GM12878 (cell line): Measurements from ENCODE around the gene CFAP53. TPM values are rescaled to one million over a fixed set of nuclear protein-coding genes. Genes with fewer than 3 reads are reported as not detected.

Source experiments
- ATAC-seq: fragments of 200-7000 bp; cut with Tn5 transposase; 3 replicates; pipeline ENCODE4 v1.9.1; 2020; ENCODE audit warnings: mild to moderate bottlenecking, moderate library complexity
- BruUV-seq: library from RNA; stranded (reverse); fragments of 400-500 nt; replicated peaks from 2 replicates; lab custom pipeline; 2021; lab: Mats Ljungman, UMichigan
- CTCF ChIA-PET: fragments of 300-600 bp; sonication (Branson Sonifier 250); formaldehyde crosslinking; extraction: SDS; loops from one replicate; lab custom pipeline; 2021; ENCODE audit warnings: inconsistent platforms; lab: Yijun Ruan, JAX
- POLR2A ChIA-PET: fragments of 350-600 bp; formaldehyde crosslinking; extraction: SDS; loops from one replicate; lab custom pipeline; 2021; ENCODE audit warnings: inconsistent platforms; lab: Charles Lee
- RAD21 ChIA-PET: fragments of 300-600 bp; sonication (Branson Sonifier 250); formaldehyde crosslinking; loops from one replicate; lab custom pipeline; 2023; ENCODE audit warnings: antibody characterized with exemption; ENCODE audit not compliant: unreplicated experiment; lab: Charles Lee
- SMC1A ChIA-PET: fragments of 300-600 bp; sonication (Branson Sonifier 250); formaldehyde crosslinking; loops from one replicate; lab custom pipeline; 2023; ENCODE audit not compliant: unreplicated experiment, uncharacterized antibody; lab: Charles Lee
- DNase-seq: peaks from one replicate; pipeline ENCODE4 v3.0.0-alpha.2; 2011; ENCODE audit warnings: low read depth, low spot score
- FAIRE-seq: peaks from 3 replicates; lab custom pipeline; 2011; peaks lifted over from hg19 to GRCh38; lab: Jason Lieb, UNC
- H2AFZ ChIP-seq: 2 replicates; pipeline ENCODE4 v1.6.0; 2011; ENCODE audit warnings: low read depth, low read length, control low read depth; ENCODE audit not compliant: control insufficient read depth
- H3K27ac ChIP-seq: 2 replicates; pipeline ENCODE4 v1.5.1; 2011; ENCODE audit warnings: control low read depth; ENCODE audit not compliant: control insufficient read depth, insufficient read depth
- H3K27me3 ChIP-seq, 2 experiments: replicated peaks in 1 of 2; 2 replicates each; pipeline versions ENCODE4 v1.6.0 to v1.6.1; 2011; ENCODE audit warnings: low read length in 1 of 2; ENCODE audit not compliant: control insufficient read depth in 2 of 2, insufficient read depth in 2 of 2
- H3K36me3 ChIP-seq, 2 experiments: 2 replicates each; pipeline ENCODE4 v1.5.1; 2011; ENCODE audit warnings: low read length in 1 of 2; ENCODE audit not compliant: control insufficient read depth in 2 of 2, insufficient read depth in 2 of 2
- H3K4me1 ChIP-seq: 2 replicates; pipeline ENCODE4 v1.6.1; 2011; ENCODE audit warnings: mild to moderate bottlenecking, low read length, moderate library complexity, mixed read lengths; ENCODE audit not compliant: control insufficient read depth, insufficient read depth
- H3K4me2 ChIP-seq: 2 replicates; pipeline ENCODE4 v1.6.0; 2011; ENCODE audit warnings: control low read depth; ENCODE audit not compliant: control insufficient read depth, insufficient read depth
- H3K4me3 ChIP-seq: fragments of 200-600 bp; sonication (generic); 2 replicates; pipeline ENCODE4 v1.5.1; 2016
- H3K79me2 ChIP-seq: 2 replicates; pipeline ENCODE4 v1.6.0; 2011; ENCODE audit warnings: low read length; ENCODE audit not compliant: control insufficient read depth, insufficient read depth
- H3K9ac ChIP-seq: 2 replicates; pipeline ENCODE4 v1.8.0; 2011; ENCODE audit warnings: low read length, control low read depth, mixed read lengths; ENCODE audit not compliant: control insufficient read depth, insufficient read depth
- H3K9me3 ChIP-seq: replicated peaks from 3 replicates; pipeline ENCODE4 v1.5.1; 2011; ENCODE audit warnings: mild to moderate bottlenecking, low read length; ENCODE audit not compliant: control insufficient read depth, insufficient read depth
- H4K20me1 ChIP-seq: 2 replicates; pipeline ENCODE4 v1.6.0; 2011; ENCODE audit not compliant: control insufficient read depth, insufficient read depth
- BMI1 ChIP-seq: fragments of 450-650 bp; IDR thresholded peaks from 2 replicates; pipeline ENCODE4 v1.6.1; 2016; ENCODE audit warnings: mild to moderate bottlenecking, moderate library complexity, borderline replicate concordance
- CHD4 ChIP-seq: fragments of 200-600 bp; sonication (generic); IDR thresholded peaks from 2 replicates; pipeline ENCODE4 v1.6.1; 2016; ENCODE audit warnings: mild to moderate bottlenecking
- EGR1 ChIP-seq, 2 experiments: IDR thresholded peaks; 1 replicate in 1 of 2; 2 replicates in 1 of 2; pipeline ENCODE4 v1.6.1; 2011 to 2012; ENCODE audit warnings: low read depth in 2 of 2, low read length in 2 of 2, borderline replicate concordance in 1 of 2, mild to moderate bottlenecking in 1 of 2, moderate library complexity in 1 of 2
- EP300 ChIP-seq, 2 experiments: fragments of 150-350 bp in 1 of 2; IDR thresholded peaks; 2 replicates each; pipeline ENCODE4 v1.6.1; 2011 to 2012; ENCODE audit warnings: low read depth in 2 of 2, low read length in 2 of 2, borderline replicate concordance in 1 of 2, improper control_type of control experiment in 1 of 2, inconsistent platforms in 1 of 2; ENCODE audit not compliant: control insufficient read depth in 1 of 2
- JUNB ChIP-seq: IDR thresholded peaks from 2 replicates; pipeline ENCODE4 v1.6.1; 2016; ENCODE audit warnings: antibody characterized with exemption, mild to moderate bottlenecking
- KAT2A ChIP-seq: conservative IDR thresholded peaks from 2 replicates; pipeline ENCODE4 v1.6.1; 2011; ENCODE audit warnings: low read depth, low read length; ENCODE audit not compliant: control insufficient read depth
- MTA2 ChIP-seq: fragments of 450-650 bp; IDR thresholded peaks from 2 replicates; pipeline ENCODE4 v1.6.1; 2016; ENCODE audit warnings: low read depth, mild to moderate bottlenecking, moderate library complexity
- MTA3 ChIP-seq: IDR thresholded peaks from 2 replicates; pipeline ENCODE4 v1.6.1; 2012; ENCODE audit warnings: low read length, inconsistent platforms, borderline replicate concordance
- NFIC ChIP-seq: IDR thresholded peaks from 2 replicates; pipeline ENCODE4 v1.6.1; 2012; ENCODE audit warnings: low read depth, mild to moderate bottlenecking, inconsistent platforms, low read length, moderate library complexity
- NR2C1 ChIP-seq: fragments of 450-650 bp; IDR thresholded peaks from 2 replicates; pipeline ENCODE4 v1.6.1; 2017; ENCODE audit warnings: antibody characterized with exemption, mild to moderate bottlenecking, moderate library complexity
- NRF1 ChIP-seq: conservative IDR thresholded peaks from 2 replicates; pipeline ENCODE4 v1.6.1; 2011; ENCODE audit warnings: mild to moderate bottlenecking, low read depth, low read length, improper control_type of control experiment
- RAD51 ChIP-seq: fragments of 450-650 bp; IDR thresholded peaks from 2 replicates; pipeline ENCODE4 v1.6.1; 2016; ENCODE audit warnings: moderate library complexity, mild to moderate bottlenecking, inconsistent platforms
- RB1 ChIP-seq: fragments of 450-650 bp; formaldehyde crosslinking; IDR thresholded peaks from 2 replicates; pipeline ENCODE4 v1.6.1; 2017; ENCODE audit warnings: mild to moderate bottlenecking, borderline replicate concordance
- SMC3 ChIP-seq: IDR thresholded peaks from 2 replicates; pipeline ENCODE4 v1.6.1; 2011; ENCODE audit warnings: low read length, improper control_type of control experiment, borderline replicate concordance
- ZNF274 ChIP-seq: IDR thresholded peaks from one replicate; pipeline ENCODE4 v1.8.0; 2011; ENCODE audit not compliant: insufficient read length, insufficient read depth
- ZZZ3 ChIP-seq: IDR thresholded peaks from 2 replicates; pipeline ENCODE4 v1.6.1; 2011; ENCODE audit warnings: low read depth; ENCODE audit not compliant: control insufficient read depth, insufficient read length
- WGBS: methylation state at CpG from one replicate; pipeline ENCODE4 v1.1.6; 2016; ENCODE audit warnings: low lambda C conversion rate; ENCODE audit not compliant: insufficient replicate concordance, insufficient coverage; ENCODE audit errors: missing lambda C conversion rate; 5-methylcytosine and 5-hydroxymethylcytosine counted together
- in situ Hi-C: fragments of 300-500 bp; cut with MboI; formaldehyde crosslinking; loops from 9 replicates; pipeline ENCODE4 v1.14.3; 2018; ENCODE audit warnings: mixed read lengths
- intact Hi-C: fragments of 100-400 bp; cut with micrococcal nuclease; formaldehyde crosslinking; loops from one replicate; pipeline ENCODE4 v1.14.2; 2022; ENCODE audit not compliant: unreplicated experiment
- polyA plus RNA-seq, 11 experiments: library from polyadenylated mRNA; depleted of rRNA in 4 of 11; unstranded in 6 of 11; stranded (reverse) in 5 of 11; fragments of >200 nt; fragmentation: Nextera tagmentation in 4 of 11; fragmentation: Illumina TruSeq in 1 of 11; extraction: Ambion mirVana in 4 of 11; extraction: Trizol in 1 of 11; gene quantifications; 1 replicate in 1 of 11; 2 replicates in 10 of 11; pipeline versions ENCODE4 v1.2.1 to v1.2.3, GENCODE V29; 2011 to 2016; ENCODE audit warnings: inconsistent platforms in 2 of 11, missing spikeins in 2 of 11, low read depth in 1 of 11
- total RNA-seq, 4 experiments: library from RNA; depleted of rRNA in 3 of 4; stranded (reverse); fragments of >200 nt in 3 of 4; fragmentation: Illumina TruSeq in 1 of 4; extraction: Trizol in 1 of 4; gene quantifications; 2 replicates each; pipeline versions ENCODE4 v1.2.1 to v1.2.3, GENCODE V29; 2013 to 2021
- TF ChIP-seq, protein P1 (sequence below): IDR thresholded peaks from 2 replicates; pipeline ENCODE4 v1.6.1; 2011; ENCODE audit warnings: mild to moderate bottlenecking, low read depth, low read length, moderate library complexity; ENCODE audit not compliant: insufficient replicate concordance

Gene CFAP53
- total and polyA plus RNA-seq, 10 of the 15 experiments (the other 5 are each of a cell fraction or from before 2014, with no cell fraction given): 0.05 to 0.31 (median 0.12) TPM; not detected in 1

- in situ Hi-C loops: no loop called here
Observed at GRCh38 chr18:50187659-50188058, 78.6 kb downstream of the CFAP53 start.

DNA sequence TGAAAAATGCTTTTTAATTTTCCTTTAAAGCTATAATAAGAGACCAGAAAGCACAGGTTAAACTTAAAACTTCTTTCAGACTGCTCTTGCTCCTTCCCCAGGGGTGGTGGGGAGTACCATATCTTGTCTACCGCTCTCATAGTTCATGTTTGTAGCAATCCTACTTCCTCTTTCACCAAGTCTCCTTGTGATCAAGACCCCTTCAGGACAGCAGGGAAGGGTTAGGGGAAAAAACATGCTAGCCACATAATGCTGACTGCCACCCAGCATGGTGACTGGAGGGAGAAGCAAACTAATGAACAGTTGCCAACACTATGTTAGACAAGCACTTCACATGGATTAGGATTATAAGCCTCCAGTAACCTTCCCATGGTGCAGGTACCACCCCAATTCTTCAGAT is 79.9 kb downstream of the CFAP53 start:
- 0 out of 4 replicates have a peak, but pooled peaks cover 0 to 2% of the 10 kb centered on the region in 2 experiments for H3K27me3 ChIP-seq
- H3K9me3 ChIP-seq: no peaks in the 10 kb centered on the region; the same call in 2 of the 3 replicates
- no peaks in the 10 kb centered on the region for H3K36me3 ChIP-seq
- H4K20me1 ChIP-seq: no peaks in the 10 kb centered on the region
- in situ Hi-C loops (no loop called here), intact Hi-C loops (loop anchor here (10.0 kb wide), 1 partner anchor 52 kb away; no protein-coding TSS in a partner anchor)
- WGBS: 0% methylated on average over 1 of the region's 1 CpG
- ChIA-PET CTCF (interaction anchor here (0.6 to 2.4 kb wide), 7 partner anchors 10 to 1339 kb away, joined by 3 to 10 read pairs (median 5); no protein-coding TSS in a partner anchor), SMC1A (interaction anchor here (0.6 to 13.1 kb wide), 11 partner anchors 8 to 219 kb away, joined by 3 to 107 read pairs (median 5); no protein-coding TSS in a partner anchor), RAD21 (interaction anchor here (0.7 to 6.2 kb wide), 9 partner anchors 8 to 171 kb away, joined by 3 to 40 read pairs (median 4); partner anchors contain the start of gene MYO5B), POLR2A (interaction anchor here (0.6 to 2.6 kb wide), 5 partner anchors 10 to 373 kb away, joined by 3 to 21 read pairs (median 3); partner anchors contain the start of gene ACAA2)
- no peak overlapping the region for H3K9ac ChIP-seq
- H3K4me2 ChIP-seq: no peak overlapping the region
- no peak overlapping the region for H3K4me3 ChIP-seq
- no peak for DNase-seq
- no peak for FAIRE-seq
- no TSS peak for BruUV-seq
- H2AFZ ChIP-seq: no peak overlapping the region
- no peak overlapping the region for H3K27ac ChIP-seq
- H3K79me2 ChIP-seq: no peaks in the 10 kb centered on the region
- peak; percentile 48 for ATAC-seq
- peaks cover 11% of the 10 kb centered on the region for H3K4me1 ChIP-seq
- TF ChIP-seq NR2C1 (no peak), KAT2A (no peak), EP300 (IDR thresholded peaks at IDR 0.05; ENCODE audit: borderline replicate concordance in 1 of 2, control insufficient read depth in 1 of 2, low read depth in 2 of 2, low read length in 2 of 2) (peak in 1 of 2 experiments; percentile 46; a peak in 1 of 4 replicates), CHD4 (no peak), ZZZ3 (no peak), JUNB (no peak), RAD51 (no peak)
- TF ChIP-seq, protein P1, sequence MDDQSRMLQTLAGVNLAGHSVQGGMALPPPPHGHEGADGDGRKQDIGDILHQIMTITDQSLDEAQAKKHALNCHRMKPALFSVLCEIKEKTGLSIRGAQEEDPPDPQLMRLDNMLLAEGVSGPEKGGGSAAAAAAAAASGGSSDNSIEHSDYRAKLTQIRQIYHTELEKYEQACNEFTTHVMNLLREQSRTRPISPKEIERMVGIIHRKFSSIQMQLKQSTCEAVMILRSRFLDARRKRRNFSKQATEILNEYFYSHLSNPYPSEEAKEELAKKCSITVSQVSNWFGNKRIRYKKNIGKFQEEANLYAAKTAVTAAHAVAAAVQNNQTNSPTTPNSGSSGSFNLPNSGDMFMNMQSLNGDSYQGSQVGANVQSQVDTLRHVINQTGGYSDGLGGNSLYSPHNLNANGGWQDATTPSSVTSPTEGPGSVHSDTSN: no peak

More at GRCh38 chr18:50187659-50188058, 78.6 kb downstream of the CFAP53 start:
- Histone ChIP-seq H3K9me3 (no peaks in the 10 kb centered on the region; the same call in 2 of the 3 replicates), H3K79me2 (no peaks in the 10 kb centered on the region), H4K20me1 (no peaks in the 10 kb centered on the region), H3K4me1 (peaks cover 11% of the 10 kb centered on the region), H3K4me2 (no peak overlapping the region), H3K9ac (no peak overlapping the region), H3K36me3 (no peaks in the 10 kb centered on the region), H2AFZ (no peak overlapping the region), H3K27ac (no peak overlapping the region), H3K4me3 (no peak overlapping the region), H3K27me3 (no peaks in the 10 kb centered on the region; a peak in 1 of 4 replicates)
- 50% methylated on average over 3 of the region's 3 CpGs for WGBS
- TF ChIP-seq MTA3 (no peak), NRF1 (no peak), MTA2 (no peak), EGR1 (IDR thresholded peaks at IDR 0.05; ENCODE audit: borderline replicate concordance in 1 of 2, low read depth in 2 of 2, low read length in 2 of 2) (no peak), RB1 (no peak), BMI1 (no peak), NFIC (no peak), RAD51 (no peak), SMC3 (no peak), ZNF274 (no peak)
- intact Hi-C loops: loop anchor here (10.0 kb wide), 1 partner anchor 53 kb away; no protein-coding TSS in a partner anchor
- DNase-seq (no peak), ATAC-seq (no peak), FAIRE-seq (no peak)
- ChIA-PET SMC1A (interaction anchor here (1.0 to 13.1 kb wide), 8 partner anchors 9 to 177 kb away, joined by 3 to 107 read pairs (median 6); no protein-coding TSS in a partner anchor), POLR2A (interaction anchor here (0.9 to 2.6 kb wide), 4 partner anchors 11 to 99 kb away, joined by 3 to 21 read pairs (median 3); no protein-coding TSS in a partner anchor), RAD21 (interaction anchor here (0.9 to 6.2 kb wide), 7 partner anchors 11 to 96 kb away, joined by 3 to 40 read pairs (median 7); no protein-coding TSS in a partner anchor), CTCF (interaction anchor here (1.1 to 2.4 kb wide), 10 partner anchors 10 to 169 kb away, joined by 3 to 10 read pairs (median 6); no protein-coding TSS in a partner anchor)
- BruUV-seq: no TSS peak
